Trophoblast cell (in vitro differentiated cells and primary cell): Measurements from ENCODE around the gene SLC1A7.
A peak's percentile ranks its signal among the peaks of the same experiment; 100 is the strongest.
"Not testable (repeated sequence)": the region's sequence is repeated elsewhere in the genome, so short reads cannot be mapped to it uniquely, and the experiment has no call there.

Experiments
- DNase-seq, 2 donors: peaks; one replicate each; pipeline ENCODE4 v3.0.0-alpha.2; 2016
- H2AFZ ChIP-seq: 2 replicates; pipeline ENCODE4 v1.6.1; 2013; ENCODE audit warnings: low read length, moderate library complexity, mild to moderate bottlenecking; ENCODE audit not compliant: insufficient read depth, poor library complexity
- H2AK5ac ChIP-seq: 2 replicates; pipeline ENCODE4 v1.6.1; 2013; ENCODE audit warnings: mild to moderate bottlenecking, low read length
- H2BK120ac ChIP-seq: 2 replicates; pipeline ENCODE4 v1.6.1; 2013; ENCODE audit warnings: low read length, mild to moderate bottlenecking, moderate library complexity; ENCODE audit not compliant: insufficient read depth, poor library complexity
- H2BK12ac ChIP-seq: 2 replicates; pipeline ENCODE4 v1.6.1; 2013; ENCODE audit warnings: mild to moderate bottlenecking, low read length, moderate library complexity
- H2BK5ac ChIP-seq: 2 replicates; pipeline ENCODE4 v1.6.1; 2013; ENCODE audit warnings: low read length, low read depth, moderate library complexity, mild to moderate bottlenecking; ENCODE audit not compliant: poor library complexity
- H3K14ac ChIP-seq: 2 replicates; pipeline ENCODE4 v1.6.1; 2013; ENCODE audit warnings: mild to moderate bottlenecking, low read length
- H3K18ac ChIP-seq: 2 replicates; pipeline ENCODE4 v1.6.1; 2013; ENCODE audit warnings: mild to moderate bottlenecking, low read length
- H3K23ac ChIP-seq: 2 replicates; pipeline ENCODE4 v1.6.1; 2013; ENCODE audit warnings: low read length
- H3K27ac ChIP-seq: 2 replicates; pipeline ENCODE4 v1.5.1; 2013; ENCODE audit warnings: low read depth, mild to moderate bottlenecking, inconsistent platforms, low read length, moderate library complexity
- H3K27me3 ChIP-seq: 2 replicates; pipeline ENCODE4 v1.6.1; 2013; ENCODE audit warnings: inconsistent platforms, mild to moderate bottlenecking, low read length, moderate library complexity; ENCODE audit not compliant: insufficient read depth
- H3K36me3 ChIP-seq, 2 experiments: 1 replicate in 1 of 2; 2 replicates in 1 of 2; pipeline ENCODE4 v1.6.1; 2013; ENCODE audit warnings: low read length in 2 of 2, mild to moderate bottlenecking in 2 of 2, moderate library complexity in 1 of 2; ENCODE audit not compliant: insufficient read depth in 2 of 2, control insufficient read depth in 1 of 2
- H3K4ac ChIP-seq: 2 replicates; pipeline ENCODE4 v1.6.1; 2013; ENCODE audit warnings: low read depth, mild to moderate bottlenecking, low read length, moderate library complexity
- H3K4me1 ChIP-seq, 2 experiments: 1 replicate in 1 of 2; 2 replicates in 1 of 2; pipeline ENCODE4 v1.6.1; 2013; ENCODE audit warnings: low read length in 2 of 2, mild to moderate bottlenecking in 2 of 2, moderate library complexity in 1 of 2; ENCODE audit not compliant: insufficient read depth in 2 of 2, control insufficient read depth in 1 of 2
- H3K4me2 ChIP-seq: 2 replicates; pipeline ENCODE4 v1.6.1; 2013; ENCODE audit warnings: inconsistent platforms, mild to moderate bottlenecking, low read length, moderate library complexity
- H3K4me3 ChIP-seq: 2 replicates; pipeline ENCODE4 v1.5.1; 2013; ENCODE audit warnings: mild to moderate bottlenecking, low read depth, low read length, inconsistent platforms
- H3K79me1 ChIP-seq: one replicate; pipeline ENCODE4 v1.6.1; 2013; ENCODE audit warnings: low read length
- H3K79me2 ChIP-seq: 2 replicates; pipeline ENCODE4 v1.6.1; 2013; ENCODE audit warnings: low read length, mild to moderate bottlenecking; ENCODE audit not compliant: control insufficient read depth, insufficient read depth, poor library complexity
- H3K9ac ChIP-seq: 2 replicates; pipeline ENCODE4 v1.6.1; 2013; ENCODE audit warnings: mild to moderate bottlenecking, low read length
- H3K9me3 ChIP-seq: 2 replicates; pipeline ENCODE4 v1.6.1; 2013; ENCODE audit warnings: low read depth, mild to moderate bottlenecking, control low read depth, inconsistent platforms, low read length; ENCODE audit not compliant: insufficient read depth
- H4K12ac ChIP-seq: 2 replicates; pipeline ENCODE4 v1.6.1; 2013; ENCODE audit warnings: low read depth, mild to moderate bottlenecking, low read length, moderate library complexity
- H4K8ac ChIP-seq: 2 replicates; pipeline ENCODE4 v1.6.1; 2013; ENCODE audit warnings: low read depth, mild to moderate bottlenecking, low read length, moderate library complexity
- H4K91ac ChIP-seq: one replicate; pipeline ENCODE4 v1.6.1; 2013; ENCODE audit warnings: low read depth, mild to moderate bottlenecking, low read length, moderate library complexity
- WGBS: extraction: QIAGEN DNeasy Blood & Tissue Kit; methylation state at CpG from one replicate; pipeline ENCODE4 v1.1.7; 2013; ENCODE audit warnings: missing lambda C conversion rate; ENCODE audit not compliant: insufficient read length, insufficient coverage; ENCODE audit errors: extremely low coverage; 5-methylcytosine and 5-hydroxymethylcytosine counted together

SLC1A7 gene

DNA sequence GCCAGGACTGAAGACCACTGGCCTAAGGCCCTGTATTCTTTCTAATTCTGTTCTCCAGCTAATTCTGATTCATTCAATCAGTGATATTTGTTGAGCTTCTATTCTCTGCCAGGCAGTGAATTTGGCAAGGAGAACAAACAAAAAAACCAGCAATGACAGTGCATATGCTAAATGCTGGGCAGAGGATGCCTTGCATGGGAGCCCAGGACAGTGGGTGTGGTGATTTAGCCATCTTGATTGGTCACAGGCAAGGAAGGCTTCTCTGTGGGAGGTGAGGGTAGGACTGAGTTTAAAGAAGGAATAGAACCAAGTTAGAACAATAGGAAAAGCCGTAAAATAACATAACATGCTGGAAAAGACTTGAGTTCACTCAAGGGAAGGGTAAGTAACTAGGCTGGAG lies 45.0 kb upstream of the SLC1A7 start:
- Histone ChIP-seq H3K4ac (no peak overlapping the region), H2BK12ac (no peak overlapping the region), H3K23ac (no peak overlapping the region), H3K79me2 (no peaks in the 10 kb centered on the region), H3K9ac (no peak overlapping the region), H4K8ac (no peak overlapping the region), H3K4me2 (no peak overlapping the region), H3K18ac (no peak overlapping the region), H2AK5ac (no peak overlapping the region), H2BK5ac (no peak overlapping the region), H3K36me3 (no peaks in the 10 kb centered on the region), H3K4me3 (no peak overlapping the region), H3K9me3 (no peaks in the 10 kb centered on the region), H3K79me1 (no peaks in the 10 kb centered on the region), H4K91ac (no peak overlapping the region), H3K27ac (no peak overlapping the region), H3K4me1 (peaks cover 0 to 2% of the 10 kb centered on the region in 2 experiments), H4K12ac (no peak overlapping the region), H2BK120ac (no peak overlapping the region), H3K27me3 (no peaks in the 10 kb centered on the region), H3K14ac (no peak overlapping the region), H2AFZ (no peak overlapping the region)
- DNase-seq: no peak
- no CpG with 5 or more reads among the region's 1 CpG for WGBS

DNA sequence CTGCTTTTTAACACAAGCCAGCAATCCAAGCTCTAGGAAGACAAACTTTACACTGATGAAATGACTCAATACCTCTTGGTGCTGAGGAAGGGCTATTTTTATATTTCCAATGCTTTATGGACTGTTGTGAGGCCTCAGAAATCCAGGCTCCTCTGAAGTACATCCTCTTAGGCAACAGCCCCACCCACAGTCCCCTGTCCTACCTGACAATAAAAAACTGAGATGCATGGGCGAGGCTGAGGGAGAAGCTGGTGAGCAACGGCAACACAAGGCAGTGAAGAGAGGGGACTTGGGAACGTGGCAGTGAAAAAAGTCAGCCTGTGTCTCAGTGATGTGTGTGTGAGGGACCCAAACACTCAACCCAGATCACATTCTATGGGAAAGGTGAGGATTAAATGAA lies 44.1 kb upstream of the SLC1A7 start:
- Histone ChIP-seq H2AFZ (no peak overlapping the region), H2BK120ac (no peak overlapping the region), H3K27me3 (no peaks in the 10 kb centered on the region), H3K4me2 (no peak overlapping the region), H4K8ac (no peak overlapping the region), H2BK12ac (no peak overlapping the region), H4K91ac (no peak overlapping the region), H3K4me3 (no peak overlapping the region), H3K27ac (no peak overlapping the region), H4K12ac (no peak overlapping the region), H2AK5ac (no peak overlapping the region), H3K9me3 (no peaks in the 10 kb centered on the region), H2BK5ac (no peak overlapping the region), H3K23ac (no peak overlapping the region), H3K36me3 (no peaks in the 10 kb centered on the region), H3K14ac (no peak overlapping the region), H3K79me1 (no peaks in the 10 kb centered on the region), H3K18ac (no peak overlapping the region), H3K79me2 (no peaks in the 10 kb centered on the region), H3K4ac (no peak overlapping the region), H3K4me1 (peaks cover 0 to 2% of the 10 kb centered on the region in 2 experiments), H3K9ac (no peak overlapping the region)
- no peak for DNase-seq
- no CpG with 5 or more reads among the region's 3 CpGs for whole genome bisulfite sequencing

DNA sequence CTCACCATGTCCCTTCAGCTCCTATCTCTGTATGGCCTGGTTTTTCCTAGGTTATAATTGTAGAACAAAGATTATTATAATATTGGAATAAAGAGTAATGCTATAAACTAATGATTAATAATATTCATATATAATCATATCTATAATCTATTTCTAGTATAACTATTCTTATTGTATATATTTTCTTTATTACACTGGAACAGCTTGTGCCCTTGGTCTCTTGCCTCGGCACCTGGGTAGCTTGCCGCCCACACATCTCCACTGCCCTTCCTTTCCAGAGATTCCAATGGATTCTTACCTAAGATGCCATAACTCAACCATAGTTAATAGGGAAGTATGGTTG lies 43.5 kb upstream of the SLC1A7 start:
- H3K36me3 ChIP-seq, H3K4me3 ChIP-seq, H3K4me1 ChIP-seq, H3K4ac ChIP-seq, H2AFZ ChIP-seq, H3K14ac ChIP-seq, H3K27ac ChIP-seq, H3K23ac ChIP-seq, H2AK5ac ChIP-seq, H4K91ac ChIP-seq, H2BK5ac ChIP-seq, DNase-seq, H4K12ac ChIP-seq, H3K79me1 ChIP-seq, H2BK120ac ChIP-seq, H3K79me2 ChIP-seq, H3K9ac ChIP-seq, H3K27me3 ChIP-seq, H3K18ac ChIP-seq, H2BK12ac ChIP-seq, H3K4me2 ChIP-seq, H3K9me3 ChIP-seq, H4K8ac ChIP-seq: not testable (repeated sequence)
- no CpG with 5 or more reads among the region's 2 CpGs for WGBS

DNA sequence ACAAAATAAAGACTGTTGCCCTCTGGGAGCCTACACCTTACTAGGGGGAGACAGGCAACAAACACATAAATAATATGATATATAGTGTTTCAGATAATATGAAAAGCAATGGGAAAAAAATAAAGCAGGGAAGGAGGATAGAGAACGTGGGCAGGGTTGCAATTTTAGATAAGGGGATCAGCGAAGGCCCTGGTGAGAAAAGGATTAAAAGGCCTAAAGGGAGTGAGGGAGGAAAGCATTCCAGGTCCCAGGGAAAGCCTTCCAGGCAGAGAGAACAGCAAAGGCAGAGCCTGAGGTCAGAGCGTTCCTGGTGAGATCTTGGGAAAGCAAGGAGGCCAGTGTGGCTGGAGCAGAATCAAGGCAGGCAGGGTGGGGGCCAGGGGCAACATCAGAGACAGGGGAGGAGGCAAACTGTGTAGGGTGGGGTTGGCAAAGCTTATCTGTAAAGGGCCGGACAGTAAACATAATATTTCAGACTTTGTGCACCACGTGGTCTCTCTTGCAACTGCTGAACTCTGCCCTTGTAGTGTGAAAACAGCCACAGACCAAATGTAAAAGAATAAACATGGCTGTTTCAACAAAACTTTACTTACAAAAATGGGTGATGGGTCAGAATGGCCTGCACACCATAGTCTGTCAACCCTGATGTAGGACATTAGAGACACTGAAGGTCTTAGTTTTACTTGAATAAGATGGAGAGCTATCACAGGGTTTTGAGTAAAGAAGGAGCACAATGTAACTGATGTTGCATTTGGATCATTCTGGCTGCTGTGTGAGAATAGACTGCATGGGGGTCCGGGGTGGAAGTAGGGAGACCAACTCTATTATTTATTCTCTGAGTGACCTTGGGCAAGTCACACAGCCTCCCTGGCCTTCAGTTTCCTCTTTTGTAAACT lies 40.9 kb upstream of the SLC1A7 start:
- Histone ChIP-seq H3K9ac (no peak overlapping the region), H2AFZ (no peak overlapping the region)
- peak in 1 of 2 donors; percentile 4 for DNase-seq

More for the DNA sequence above, 40.9 kb upstream of the SLC1A7 start:
- Histone ChIP-seq H3K4me3 (no peak overlapping the region), H2BK120ac (no peak overlapping the region), H3K4me1 (peaks cover 0 to 2% of the 10 kb centered on the region in 2 experiments), H3K23ac (no peak overlapping the region), H3K27ac (no peak overlapping the region), H4K8ac (no peak overlapping the region), H3K9me3 (no peaks in the 10 kb centered on the region), H3K27me3 (no peaks in the 10 kb centered on the region), H3K18ac (no peak overlapping the region), H3K14ac (no peak overlapping the region), H3K4me2 (no peak overlapping the region), H3K36me3 (no peaks in the 10 kb centered on the region), H3K4ac (no peak overlapping the region), H2AK5ac (no peak overlapping the region), H4K91ac (no peak overlapping the region), H3K79me2 (no peaks in the 10 kb centered on the region), H2BK5ac (no peak overlapping the region), H3K79me1 (no peaks in the 10 kb centered on the region), H2BK12ac (no peak overlapping the region), H4K12ac (no peak overlapping the region)
- no CpG with 5 or more reads among the region's 6 CpGs for WGBS
